HG03378 (cell line): ENCODE measurements around the gene PTPRD.

Source experiments
- ATAC-seq: cut with Tn5 transposase; IDR thresholded peaks from one replicate; pipeline ENCODE4 v1.9.1; 2021; ENCODE audit warnings: mild to moderate bottlenecking, moderate library complexity; ENCODE audit not compliant: unreplicated experiment

PTPRD gene

DNA sequence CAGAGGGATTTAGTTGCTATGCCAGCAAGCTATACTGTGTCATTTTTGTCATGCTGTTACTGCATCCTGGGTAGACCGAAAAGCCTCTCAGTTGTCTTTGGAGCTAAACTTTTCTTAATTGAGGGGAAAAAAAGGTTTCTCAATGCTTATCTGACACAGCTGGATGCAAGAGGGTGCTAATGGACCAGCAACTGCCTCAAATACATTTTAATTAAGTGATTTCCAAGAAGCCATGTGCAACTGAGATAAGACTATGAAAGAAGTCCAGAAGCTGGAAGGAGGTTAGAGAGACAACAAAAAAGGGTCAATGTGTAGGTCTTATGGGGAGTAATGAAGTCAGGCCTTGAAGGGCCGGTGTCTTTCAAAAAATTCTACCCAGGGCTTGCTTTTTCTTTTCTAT, 2347.5 kb downstream of the PTPRD start:
- ATAC-seq, result no peak
